Measurements from ENCODE around the gene CYFIP1. TPM values are rescaled to one million over a fixed set of nuclear protein-coding genes. Genes with fewer than 3 reads are reported as not detected.

The CYFIP1 gene
- total and polyA plus RNA-seq, 9 of the 15 experiments (the other 6 are each of a cell fraction or from before 2014, with no cell fraction given): 3.8 to 59.8 (median 28.3) TPM

DNA sequence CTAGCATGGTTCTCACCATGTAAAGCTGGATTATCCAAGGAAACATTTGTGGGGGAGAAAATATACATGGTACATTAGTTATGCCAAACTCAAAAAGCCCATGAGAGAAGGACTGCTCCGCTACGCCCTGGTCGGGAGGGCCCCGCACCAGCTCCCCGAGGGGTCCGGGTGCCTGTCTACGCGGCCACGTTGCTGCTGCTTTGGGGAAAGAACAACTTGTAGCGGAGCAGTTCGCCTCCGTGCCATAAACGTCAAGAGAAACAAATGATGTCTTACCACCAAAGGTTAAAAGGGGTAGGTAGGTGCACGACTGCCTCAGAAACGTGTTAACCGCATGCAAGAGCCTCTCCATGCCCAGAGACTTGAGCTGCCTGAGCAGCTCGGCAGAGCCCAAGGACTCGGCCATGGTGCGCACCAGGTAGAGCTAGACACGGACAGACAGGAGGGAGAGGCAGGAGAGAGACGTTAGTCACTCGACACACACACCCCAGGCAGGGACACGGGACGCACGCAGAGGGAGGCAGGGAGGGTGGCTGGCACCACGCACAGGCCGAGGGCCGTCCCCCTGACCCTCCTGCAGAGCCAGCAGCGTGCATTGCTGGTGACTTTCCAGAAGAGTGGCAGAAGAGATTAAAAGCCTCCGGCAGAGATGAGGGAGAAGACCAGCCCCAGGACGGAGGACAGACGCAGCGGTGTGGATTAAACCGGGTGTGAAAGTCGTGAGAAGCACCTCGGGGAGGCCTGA, 63.4 kb downstream of the CYFIP1 start:
- Histone ChIP-seq H3K79me2 (ENCODE audit: control insufficient read depth, insufficient read depth, low read length) (no peaks in the 10 kb centered on the region), H3K27ac (ENCODE audit: extremely low read depth, low read depth, low read length) (no peak overlapping the region), H3K9ac (ENCODE audit: insufficient read depth in 1 of 2, low read depth in 2 of 2, low read length in 2 of 2) (no peak overlapping the region; a peak in 1 of 4 replicates), H3K4me2 (ENCODE audit: insufficient read depth, low read length) (no peak overlapping the region), H3K9me3 (replicated peaks; ENCODE audit: control insufficient read depth, insufficient read depth, low read depth, low read length) (no peaks in the 10 kb centered on the region), H3K4me1 (replicated peaks in 1 of 2; ENCODE audit: control insufficient read depth in 2 of 2, insufficient read depth in 2 of 2, low read length in 2 of 2) (peaks cover 0 to 7% of the 10 kb centered on the region in 2 experiments; a peak in 1 of 5 replicates), H2AFZ (ENCODE audit: low read depth, low read length) (no peak overlapping the region), H3K4me3 (no peak overlapping the region), H3K27me3 (ENCODE audit: control insufficient read depth in 2 of 2, insufficient read depth in 2 of 2, low read length in 2 of 2) (no peaks in the 10 kb centered on the region), H3K9me1 (ENCODE audit: control insufficient read depth, insufficient read depth, low read length) (no peaks in the 10 kb centered on the region), H4K20me1 (replicated peaks; ENCODE audit: control insufficient read depth, insufficient read depth, low read length) (no peaks in the 10 kb centered on the region), H3K36me3 (ENCODE audit: control insufficient read depth, insufficient read depth, low read length) (peaks cover 20% of the 10 kb centered on the region; the same call in 2 of the 3 replicates)
- TSS peak; percentile 29 for BruUV-seq (replicated peaks)
- FAIRE-seq: no peak
- in situ Hi-C loops (cut with MboI) (no loop called here), intact Hi-C loops (cut with micrococcal nuclease) (no loop called here)
- no peak for DNase-seq (ENCODE audit: extremely low read depth in 1 of 4, low spot score in 3 of 4)
- 81% methylated on average over 35 of the region's 36 CpGs for WGBS (ENCODE audit: insufficient coverage, low coverage, missing lambda C conversion rate)
- ChIA-PET CTCF (ENCODE audit: low intra/inter-chr PET ratio) (no interaction called here), POLR2A (no interaction called here)
- no peak for ATAC-seq
- TF ChIP-seq NEUROD1 (IDR thresholded peaks at IDR 0.05; ENCODE audit: borderline replicate concordance, low read depth, low read length, partially characterized antibody) (no peak), POLR2G (IDR thresholded peaks at IDR 0.05; ENCODE audit: low read depth, low read length) (0 out of 2 replicates have a peak, but pooled peaks have one; percentile 19)

DNA sequence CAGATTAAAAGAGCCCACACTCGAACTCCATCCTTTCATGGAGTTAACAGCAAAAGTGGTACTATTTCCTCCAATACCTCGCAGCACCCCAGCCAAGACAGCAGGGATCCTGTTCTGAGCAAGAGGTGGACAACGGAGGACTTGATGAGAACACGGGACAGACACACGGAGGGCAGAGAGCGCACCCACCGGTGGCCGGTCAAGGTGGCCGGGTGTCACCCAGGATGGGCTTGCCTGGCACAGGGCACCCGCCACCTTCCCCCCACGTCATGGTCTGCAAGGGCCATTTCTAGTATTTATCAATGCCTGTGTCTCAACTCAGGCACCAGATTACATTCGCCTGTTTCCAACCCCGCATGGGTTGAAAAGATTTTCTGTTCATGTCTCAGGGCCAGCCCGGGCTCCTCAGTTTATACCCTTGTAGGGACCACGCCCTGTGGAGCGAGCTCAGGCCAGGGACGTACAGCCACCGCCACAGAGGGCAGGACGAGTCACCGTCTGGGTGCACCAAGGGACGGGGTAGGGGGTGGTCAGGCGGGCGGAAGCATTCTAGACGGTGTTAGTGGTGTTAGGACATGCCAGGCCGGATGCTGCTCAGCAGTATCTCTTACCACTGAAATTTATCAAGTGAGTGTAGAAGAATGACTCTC, 64.2 kb downstream of the CYFIP1 start:
- BruUV-seq (replicated peaks): no TSS peak
- Histone ChIP-seq H2AFZ (ENCODE audit: low read depth, low read length) (no peak overlapping the region), H3K9me3 (replicated peaks; ENCODE audit: control insufficient read depth, insufficient read depth, low read depth, low read length) (no peaks in the 10 kb centered on the region), H3K4me3 (no peak overlapping the region), H3K27ac (ENCODE audit: extremely low read depth, low read depth, low read length) (no peak overlapping the region), H3K9ac (ENCODE audit: insufficient read depth in 1 of 2, low read depth in 2 of 2, low read length in 2 of 2) (no peak overlapping the region), H3K79me2 (ENCODE audit: control insufficient read depth, insufficient read depth, low read length) (no peaks in the 10 kb centered on the region), H3K4me2 (ENCODE audit: insufficient read depth, low read length) (no peak overlapping the region), H3K4me1 (replicated peaks in 1 of 2; ENCODE audit: control insufficient read depth in 2 of 2, insufficient read depth in 2 of 2, low read length in 2 of 2) (peaks cover 0 to 7% of the 10 kb centered on the region in 2 experiments; a peak in 1 of 5 replicates), H3K27me3 (ENCODE audit: control insufficient read depth in 2 of 2, insufficient read depth in 2 of 2, low read length in 2 of 2) (no peaks in the 10 kb centered on the region), H4K20me1 (replicated peaks; ENCODE audit: control insufficient read depth, insufficient read depth, low read length) (no peaks in the 10 kb centered on the region), H3K9me1 (ENCODE audit: control insufficient read depth, insufficient read depth, low read length) (no peaks in the 10 kb centered on the region), H3K36me3 (ENCODE audit: control insufficient read depth, insufficient read depth, low read length) (peaks cover 24% of the 10 kb centered on the region; the same call in 2 of the 3 replicates)
- in situ Hi-C loops (cut with MboI) (no loop called here), intact Hi-C loops (cut with micrococcal nuclease) (no loop called here)
- FAIRE-seq (no peak), ATAC-seq (no peak), DNase-seq (ENCODE audit: extremely low read depth in 1 of 4, low spot score in 3 of 4) (no peak)
- 83% methylated on average over 18 of the region's 25 CpGs for WGBS (ENCODE audit: insufficient coverage, low coverage, missing lambda C conversion rate)
- ChIA-PET CTCF (ENCODE audit: low intra/inter-chr PET ratio) (no interaction called here), POLR2A (no interaction called here)
- TF ChIP-seq ZNF764 (CRISPR knock-in tag; IDR thresholded peaks at IDR 0.05; ENCODE audit: low read depth) (no peak), BRF1 (IDR thresholded peaks at IDR 0.05; ENCODE audit: borderline replicate concordance, extremely low read depth, insufficient read length) (no peak), CBX3 (IDR thresholded peaks at IDR 0.05; ENCODE audit: borderline replicate concordance in 1 of 2, low read length in 2 of 2) (no peak), ZNF644 (tag; IDR thresholded peaks at IDR 0.05; ENCODE audit: low read depth) (no peak), FOXK1 (CRISPR knock-in tag; IDR thresholded peaks at IDR 0.05; ENCODE audit: borderline replicate concordance) (no peak), U2AF2 (optimal IDR thresholded peaks at IDR 0.05; ENCODE audit: low read depth, low read length) (no peak), FOS (IDR thresholded peaks at IDR 0.05; ENCODE audit: extremely low read depth, insufficient read length) (no peak), ZNF444 (CRISPR knock-in tag; IDR thresholded peaks at IDR 0.05) (no peak), SRSF1 (IDR thresholded peaks at IDR 0.05; ENCODE audit: low read depth, low read length) (no peak), EWSR1 (IDR thresholded peaks at IDR 0.05; ENCODE audit: borderline replicate concordance, low read depth, partially characterized antibody) (no peak)
- TF ChIP-seq, protein P1, sequence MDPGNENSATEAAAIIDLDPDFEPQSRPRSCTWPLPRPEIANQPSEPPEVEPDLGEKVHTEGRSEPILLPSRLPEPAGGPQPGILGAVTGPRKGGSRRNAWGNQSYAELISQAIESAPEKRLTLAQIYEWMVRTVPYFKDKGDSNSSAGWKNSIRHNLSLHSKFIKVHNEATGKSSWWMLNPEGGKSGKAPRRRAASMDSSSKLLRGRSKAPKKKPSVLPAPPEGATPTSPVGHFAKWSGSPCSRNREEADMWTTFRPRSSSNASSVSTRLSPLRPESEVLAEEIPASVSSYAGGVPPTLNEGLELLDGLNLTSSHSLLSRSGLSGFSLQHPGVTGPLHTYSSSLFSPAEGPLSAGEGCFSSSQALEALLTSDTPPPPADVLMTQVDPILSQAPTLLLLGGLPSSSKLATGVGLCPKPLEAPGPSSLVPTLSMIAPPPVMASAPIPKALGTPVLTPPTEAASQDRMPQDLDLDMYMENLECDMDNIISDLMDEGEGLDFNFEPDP (CRISPR knock-in tag; IDR thresholded peaks at IDR 0.05): no peak

Data from K562 (cell line).